Activated T-helper 1 cell treated with Interleukin-2 at 50 U/mL for 16 hours (primary cell): ENCODE results near the gene UST.

ENCODE experiments used
- DNase-seq: peaks from one replicate; pipeline ENCODE4 v3.0.0-alpha.2; 2020; ENCODE audit warnings: low read depth

Gene UST

GRCh38 chr6:149041953-149042352, 295.1 kb downstream of the UST start:
- DNase-seq, result no peak

- no peak for DNase-seq
Measured at GRCh38 chr6:149043476-149044130, 296.8 kb downstream of the UST start.

GRCh38 chr6:149044528-149044927, 297.7 kb downstream of the UST start:
- DNase-seq, result no peak

- no peak for DNase-seq
Measured at GRCh38 chr6:149045404-149045803, 298.6 kb downstream of the UST start.

GRCh38 chr6:149046164-149046821, 299.5 kb downstream of the UST start:
- no peak for DNase-seq

- no peak for DNase-seq
Measured at GRCh38 chr6:149046822-149047246, 300.0 kb downstream of the UST start.

- no peak for DNase-seq
Measured at GRCh38 chr6:149049230-149049629, 302.4 kb downstream of the UST start.

GRCh38 chr6:149050160-149050559, 303.3 kb downstream of the UST start:
- no peak for DNase-seq

GRCh38 chr6:149052350-149053106, 305.7 kb downstream of the UST start:
- no peak for DNase-seq

GRCh38 chr6:149053848-149054558, 307.2 kb downstream of the UST start:
- no peak for DNase-seq

- DNase-seq, result no peak
Measured at GRCh38 chr6:149054559-149055194, 307.8 kb downstream of the UST start.

- DNase-seq, result no peak
Measured at GRCh38 chr6:149055195-149055899, 308.5 kb downstream of the UST start.

- DNase-seq, result no peak
Measured at GRCh38 chr6:149056777-149057463, 310.1 kb downstream of the UST start.

- DNase-seq, result no peak
Measured at GRCh38 chr6:149057464-149057840, 310.6 kb downstream of the UST start.

- no peak for DNase-seq
Measured at GRCh38 chr6:149059557-149059956, 312.7 kb downstream of the UST start.

- peak; percentile 37 for DNase-seq
Measured at GRCh38 chr6:149060300-149060984, 313.6 kb downstream of the UST start.

GRCh38 chr6:149060985-149061760, 314.3 kb downstream of the UST start:
- DNase-seq, result no peak

- DNase-seq, result no peak
Measured at GRCh38 chr6:149061930-149062329, 315.1 kb downstream of the UST start.

- no peak for DNase-seq
Measured at GRCh38 chr6:149062653-149063348, 316.0 kb downstream of the UST start.
